SK-N-MC (cell line): ENCODE results near the gene AMACR.

Source experiments
- FOXP2 ChIP-seq: optimal IDR thresholded peaks from 2 replicates; pipeline ENCODE3; 2011; ENCODE audit warnings: mild to moderate bottlenecking, moderate library complexity; ENCODE audit not compliant: insufficient read depth; ENCODE audit errors: extremely low read length, control extremely low read depth
- POLR2AphosphoS5 ChIP-seq: IDR thresholded peaks from 2 replicates; pipeline ENCODE4 v1.6.1; 2012; ENCODE audit warnings: mild to moderate bottlenecking, low read depth, low read length, borderline replicate concordance

GRCh38 chr5:33984671-33985124 is 23.2 kb downstream of the AMACR start, which contains the start of gene SLC45A2:
- TF ChIP-seq POLR2AphosphoS5 (no peak), FOXP2 (no peak)
